MM.1S (cell line): ENCODE data around the gene OTUD3.

Experiments
- DNase-seq: peaks from one replicate; pipeline ENCODE4 v3.0.0-alpha.2; 2015
- H2AFZ ChIP-seq: fragments of 300-600 bp; sonication (generic); 2 replicates; pipeline ENCODE4 v1.6.0; 2016; ENCODE audit warnings: antibody characterized with exemption, low read length
- H3F3A ChIP-seq: fragments of 300-600 bp; sonication (generic); 2 replicates; pipeline ENCODE4 v1.6.1; 2016; ENCODE audit warnings: mild to moderate bottlenecking, antibody characterized with exemption, low read length, moderate library complexity, mixed read lengths; ENCODE audit not compliant: insufficient read depth
- H3K27ac ChIP-seq: fragments of 300-600 bp; sonication (generic); 2 replicates; pipeline ENCODE4 v1.5.1; 2016; ENCODE audit warnings: mild to moderate bottlenecking, low read length
- H3K27me3 ChIP-seq: fragments of 300-600 bp; sonication (generic); replicated peaks from 2 replicates; pipeline ENCODE4 v1.6.0; 2016; ENCODE audit warnings: low read length; ENCODE audit not compliant: insufficient read depth
- H3K36me3 ChIP-seq: fragments of 300-600 bp; sonication (generic); replicated peaks from 2 replicates; pipeline ENCODE4 v1.6.1; 2016; ENCODE audit warnings: mild to moderate bottlenecking, low read length, mixed read lengths; ENCODE audit not compliant: insufficient read depth
- H3K4me1 ChIP-seq: fragments of 300-600 bp; sonication (generic); 2 replicates; pipeline ENCODE4 v1.6.1; 2016; ENCODE audit warnings: low read length, mixed read lengths
- H3K4me2 ChIP-seq: fragments of 300-600 bp; sonication (generic); 2 replicates; pipeline ENCODE4 v1.6.0; 2016; ENCODE audit warnings: low read depth, low read length
- H3K4me3 ChIP-seq: fragments of 300-600 bp; sonication (generic); 2 replicates; pipeline ENCODE4 v1.5.1; 2016; ENCODE audit warnings: low read length, mixed read lengths
- H3K79me2 ChIP-seq: fragments of 300-600 bp; sonication (generic); 2 replicates; pipeline ENCODE4 v1.6.1; 2016; ENCODE audit warnings: mixed run types, low read length, mixed read lengths
- H3K9ac ChIP-seq: fragments of 300-600 bp; sonication (generic); 2 replicates; pipeline ENCODE4 v1.6.1; 2016; ENCODE audit warnings: low read length, mixed read lengths
- H3K9me2 ChIP-seq: fragments of 300-600 bp; sonication (generic); replicated peaks from 2 replicates; pipeline ENCODE4 v1.6.1; 2016; ENCODE audit warnings: mild to moderate bottlenecking, low read length, mixed read lengths; ENCODE audit not compliant: insufficient read depth
- H3K9me3 ChIP-seq: fragments of 300-600 bp; sonication (generic); replicated peaks from 2 replicates; pipeline ENCODE4 v1.6.1; 2016; ENCODE audit warnings: mild to moderate bottlenecking, low read length, mixed read lengths; ENCODE audit not compliant: insufficient read depth
- H4K20me1 ChIP-seq: fragments of 300-600 bp; sonication (generic); 2 replicates; pipeline ENCODE4 v1.6.1; 2016; ENCODE audit warnings: mild to moderate bottlenecking, low read length, moderate library complexity, mixed read lengths; ENCODE audit not compliant: insufficient read depth
- EZH2 ChIP-seq: fragments of 300-600 bp; sonication (generic); optimal IDR thresholded peaks from 2 replicates; pipeline ENCODE3; 2017; ENCODE audit warnings: low read depth, mild to moderate bottlenecking, antibody characterized with exemption, low read length, mixed read lengths
- EZH2phosphoT487 ChIP-seq: fragments of 300-600 bp; sonication (generic); IDR thresholded peaks from 2 replicates; pipeline ENCODE4 v1.6.1; 2018; ENCODE audit warnings: antibody characterized with exemption, low read length
- TF ChIP-seq, protein P1 (sequence below): fragments of 300-600 bp; sonication (generic); IDR thresholded peaks from 2 replicates; pipeline ENCODE4 v1.5.1; 2016; ENCODE audit warnings: antibody characterized with exemption, low read length, mixed read lengths

Gene OTUD3

GRCh38 chr1:19877821-19878636 lies 4.2 kb upstream of the OTUD3 start:
- Histone ChIP-seq H3K27ac (no peak overlapping the region), H3K4me3 (no peak overlapping the region), H3K36me3 (no peaks in the 10 kb centered on the region), H3K4me1 (0 out of 2 replicates have a peak, but pooled peaks cover under 1% of the 10 kb centered on the region), H3K9me2 (no peaks in the 10 kb centered on the region), H3K9me3 (no peaks in the 10 kb centered on the region), H3K9ac (no peak overlapping the region), H2AFZ (no peak overlapping the region), H4K20me1 (no peaks in the 10 kb centered on the region), H3K79me2 (peaks cover 4% of the 10 kb centered on the region), H3F3A (no peaks in the 10 kb centered on the region; the same call in 1 of the 2 replicates), H3K4me2 (no peak overlapping the region), H3K27me3 (peaks cover 47% of the 10 kb centered on the region)
- TF ChIP-seq, protein P1, sequence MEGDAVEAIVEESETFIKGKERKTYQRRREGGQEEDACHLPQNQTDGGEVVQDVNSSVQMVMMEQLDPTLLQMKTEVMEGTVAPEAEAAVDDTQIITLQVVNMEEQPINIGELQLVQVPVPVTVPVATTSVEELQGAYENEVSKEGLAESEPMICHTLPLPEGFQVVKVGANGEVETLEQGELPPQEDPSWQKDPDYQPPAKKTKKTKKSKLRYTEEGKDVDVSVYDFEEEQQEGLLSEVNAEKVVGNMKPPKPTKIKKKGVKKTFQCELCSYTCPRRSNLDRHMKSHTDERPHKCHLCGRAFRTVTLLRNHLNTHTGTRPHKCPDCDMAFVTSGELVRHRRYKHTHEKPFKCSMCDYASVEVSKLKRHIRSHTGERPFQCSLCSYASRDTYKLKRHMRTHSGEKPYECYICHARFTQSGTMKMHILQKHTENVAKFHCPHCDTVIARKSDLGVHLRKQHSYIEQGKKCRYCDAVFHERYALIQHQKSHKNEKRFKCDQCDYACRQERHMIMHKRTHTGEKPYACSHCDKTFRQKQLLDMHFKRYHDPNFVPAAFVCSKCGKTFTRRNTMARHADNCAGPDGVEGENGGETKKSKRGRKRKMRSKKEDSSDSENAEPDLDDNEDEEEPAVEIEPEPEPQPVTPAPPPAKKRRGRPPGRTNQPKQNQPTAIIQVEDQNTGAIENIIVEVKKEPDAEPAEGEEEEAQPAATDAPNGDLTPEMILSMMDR: no peak
- TF ChIP-seq EZH2phosphoT487: no peak
- no peak for TF ChIP-seq EZH2
- no peak for DNase-seq

- Histone ChIP-seq H3K27me3 (peaks cover 47% of the 10 kb centered on the region), H3K4me3 (no peak overlapping the region), H3K27ac (no peak overlapping the region), H3K36me3 (no peaks in the 10 kb centered on the region), H2AFZ (no peak overlapping the region), H3K9me2 (no peaks in the 10 kb centered on the region), H3K79me2 (peaks cover 10% of the 10 kb centered on the region), H3K4me1 (0 out of 2 replicates have a peak, but pooled peaks cover 6% of the 10 kb centered on the region), H3K4me2 (no peak overlapping the region), H3F3A (no peaks in the 10 kb centered on the region; the same call in 1 of the 2 replicates), H3K9me3 (no peaks in the 10 kb centered on the region), H3K9ac (no peak overlapping the region), H4K20me1 (no peaks in the 10 kb centered on the region)
- TF ChIP-seq EZH2phosphoT487 (no peak), EZH2 (no peak)
- TF ChIP-seq, protein P1: no peak
- no peak for DNase-seq
Measured at GRCh38 chr1:19878637-19878985, 3.6 kb upstream of the OTUD3 start.

GRCh38 chr1:19879227-19879626 lies 3.0 kb upstream of the OTUD3 start:
- peaks cover 16% of the 10 kb centered on the region for H3K79me2 ChIP-seq
- H3K4me1 ChIP-seq: 0 out of 2 replicates have a peak, but pooled peaks cover 6% of the 10 kb centered on the region
- no peaks in the 10 kb centered on the region for H3K9me3 ChIP-seq
- H4K20me1 ChIP-seq: no peaks in the 10 kb centered on the region
- H3K27me3 ChIP-seq: peaks cover 47% of the 10 kb centered on the region
- no peaks in the 10 kb centered on the region; the same call in 1 of the 2 replicates for H3F3A ChIP-seq
- H3K9me2 ChIP-seq: no peaks in the 10 kb centered on the region
- no peak for DNase-seq
- no peak overlapping the region for H3K27ac ChIP-seq
- no peak overlapping the region for H3K4me3 ChIP-seq
- TF ChIP-seq EZH2 (no peak), EZH2phosphoT487 (no peak)
- TF ChIP-seq, protein P1: no peak
- no peak overlapping the region for H2AFZ ChIP-seq
- no peaks in the 10 kb centered on the region for H3K36me3 ChIP-seq
- H3K4me2 ChIP-seq: no peak overlapping the region
- no peak overlapping the region for H3K9ac ChIP-seq
